ENCODE results near the gene PTHLH. TPM values are rescaled to one million over a fixed set of nuclear protein-coding genes. Genes with fewer than 3 reads are reported as not detected.
A peak's percentile ranks its signal among the peaks of the same experiment; 100 is the strongest.

Gene PTHLH
- total and polyA plus RNA-seq, 2 experiments from 2014 or later, result not detected

DNA sequence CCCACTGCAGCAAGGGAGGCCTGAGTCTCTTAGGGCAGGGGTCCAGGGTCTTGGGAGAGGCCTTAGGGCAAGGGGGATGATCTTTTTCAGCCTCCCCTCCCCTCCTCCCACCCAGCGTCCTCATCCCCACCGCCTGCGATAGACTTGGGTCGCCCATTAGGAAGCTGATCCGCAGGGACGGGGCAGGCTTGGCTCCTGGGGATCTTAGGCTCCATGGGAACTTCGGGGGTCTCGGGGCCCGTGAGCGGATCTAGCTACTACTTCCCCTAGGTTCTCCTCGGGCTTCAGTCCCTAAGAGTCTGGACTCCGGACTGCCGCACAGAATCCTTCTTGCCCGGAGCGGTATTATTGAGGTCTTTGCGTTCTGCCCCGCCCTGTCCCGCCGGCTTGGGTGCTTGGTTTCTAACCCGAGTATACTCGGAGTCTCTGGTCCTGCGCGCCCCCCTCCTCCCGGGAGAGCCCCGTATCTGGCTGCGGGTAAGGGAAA, 2.2 kb upstream of the PTHLH start:
- peaks cover 54% of the 10 kb centered on the region for H3K4me1 ChIP-seq (ENCODE audit: insufficient read depth)
- H3K4me3 ChIP-seq, result peak overlapping the region; percentile 69
- H2AFZ ChIP-seq, result peak overlapping the region; percentile 88
- ATAC-seq (peak; percentile 12), DNase-seq (ENCODE audit: low spot score) (no peak)
- Mint-ChIP-seq H3K36me3 (ENCODE audit: low read depth) (peaks cover 3% of the 10 kb centered on the region; the same call in 1 of the 3 replicates), H3K27ac (no peak overlapping the region), H3K4me3 (peak overlapping the region; percentile 85), H3K27me3 (ENCODE audit: insufficient read depth, low read depth, poor library complexity) (peaks cover 79% of the 10 kb centered on the region), H3K4me1 (peaks cover 43% of the 10 kb centered on the region), H3K9me3 (no peaks in the 10 kb centered on the region)
- no peaks in the 10 kb centered on the region for H3K79me2 ChIP-seq (replicated peaks; ENCODE audit: insufficient read depth)
- peak overlapping the region; percentile 88 for H3K4me2 ChIP-seq
- no peaks in the 10 kb centered on the region for H3K9me2 ChIP-seq (ENCODE audit: insufficient read depth)
- TF ChIP-seq, protein P1, sequence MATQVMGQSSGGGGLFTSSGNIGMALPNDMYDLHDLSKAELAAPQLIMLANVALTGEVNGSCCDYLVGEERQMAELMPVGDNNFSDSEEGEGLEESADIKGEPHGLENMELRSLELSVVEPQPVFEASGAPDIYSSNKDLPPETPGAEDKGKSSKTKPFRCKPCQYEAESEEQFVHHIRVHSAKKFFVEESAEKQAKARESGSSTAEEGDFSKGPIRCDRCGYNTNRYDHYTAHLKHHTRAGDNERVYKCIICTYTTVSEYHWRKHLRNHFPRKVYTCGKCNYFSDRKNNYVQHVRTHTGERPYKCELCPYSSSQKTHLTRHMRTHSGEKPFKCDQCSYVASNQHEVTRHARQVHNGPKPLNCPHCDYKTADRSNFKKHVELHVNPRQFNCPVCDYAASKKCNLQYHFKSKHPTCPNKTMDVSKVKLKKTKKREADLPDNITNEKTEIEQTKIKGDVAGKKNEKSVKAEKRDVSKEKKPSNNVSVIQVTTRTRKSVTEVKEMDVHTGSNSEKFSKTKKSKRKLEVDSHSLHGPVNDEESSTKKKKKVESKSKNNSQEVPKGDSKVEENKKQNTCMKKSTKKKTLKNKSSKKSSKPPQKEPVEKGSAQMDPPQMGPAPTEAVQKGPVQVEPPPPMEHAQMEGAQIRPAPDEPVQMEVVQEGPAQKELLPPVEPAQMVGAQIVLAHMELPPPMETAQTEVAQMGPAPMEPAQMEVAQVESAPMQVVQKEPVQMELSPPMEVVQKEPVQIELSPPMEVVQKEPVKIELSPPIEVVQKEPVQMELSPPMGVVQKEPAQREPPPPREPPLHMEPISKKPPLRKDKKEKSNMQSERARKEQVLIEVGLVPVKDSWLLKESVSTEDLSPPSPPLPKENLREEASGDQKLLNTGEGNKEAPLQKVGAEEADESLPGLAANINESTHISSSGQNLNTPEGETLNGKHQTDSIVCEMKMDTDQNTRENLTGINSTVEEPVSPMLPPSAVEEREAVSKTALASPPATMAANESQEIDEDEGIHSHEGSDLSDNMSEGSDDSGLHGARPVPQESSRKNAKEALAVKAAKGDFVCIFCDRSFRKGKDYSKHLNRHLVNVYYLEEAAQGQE (IDR thresholded peaks at IDR 0.05; ENCODE audit: unreplicated experiment), result no peak
- peak; percentile 67 for TF ChIP-seq EZH2 (IDR thresholded peaks at IDR 0.05; ENCODE audit: low read depth, unreplicated experiment)
- H3K27ac ChIP-seq (ENCODE audit: low read depth), result no peak overlapping the region
- peaks cover 98% of the 10 kb centered on the region for H3K27me3 ChIP-seq (ENCODE audit: insufficient read depth)
- H4K20me1 ChIP-seq (replicated peaks; ENCODE audit: insufficient read depth), result 0 out of 2 replicates have a peak, but pooled peaks cover 5% of the 10 kb centered on the region
- peaks cover 7% of the 10 kb centered on the region for H3F3A ChIP-seq (replicated peaks; ENCODE audit: low read depth)
- H3K36me3 ChIP-seq (ENCODE audit: insufficient read depth), result no peaks in the 10 kb centered on the region

DNA sequence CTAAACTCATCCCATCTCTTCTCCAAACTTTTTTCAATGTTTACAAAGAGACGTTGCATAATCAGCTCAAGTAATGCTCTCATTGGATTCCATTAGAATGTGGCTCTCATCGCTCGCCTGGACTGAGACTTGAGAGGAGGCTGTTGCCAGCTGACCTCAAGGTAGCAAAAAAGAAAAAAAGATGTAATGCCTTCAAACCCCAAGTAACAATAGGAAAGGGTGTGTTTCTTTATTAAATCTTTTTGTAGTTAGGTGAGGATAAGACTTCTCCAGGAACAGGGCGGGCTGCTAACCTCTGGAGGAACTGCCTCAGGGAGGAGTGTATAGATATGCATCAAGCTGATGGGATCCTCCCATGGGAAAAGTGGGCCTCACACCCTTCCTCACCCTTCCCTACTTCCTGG, 956 bp upstream of the PTHLH start:
- H3F3A ChIP-seq (replicated peaks; ENCODE audit: low read depth), result peaks cover 12% of the 10 kb centered on the region
- H3K4me2 ChIP-seq, result peak overlapping the region; percentile 88
- Mint-ChIP-seq H3K36me3 (ENCODE audit: low read depth) (peaks cover 3% of the 10 kb centered on the region; the same call in 1 of the 3 replicates), H3K4me3 (no peak overlapping the region; the same call in 2 of the 3 replicates), H3K27ac (no peak overlapping the region), H3K27me3 (ENCODE audit: insufficient read depth, low read depth, poor library complexity) (peaks cover 92% of the 10 kb centered on the region), H3K4me1 (peaks cover 52% of the 10 kb centered on the region), H3K9me3 (no peaks in the 10 kb centered on the region)
- 0 out of 2 replicates have a peak, but pooled peaks cover 5% of the 10 kb centered on the region for H4K20me1 ChIP-seq (replicated peaks; ENCODE audit: insufficient read depth)
- no peaks in the 10 kb centered on the region for H3K36me3 ChIP-seq (ENCODE audit: insufficient read depth)
- DNase-seq (ENCODE audit: low spot score) (peak; percentile 33), ATAC-seq (no peak)
- H3K79me2 ChIP-seq (replicated peaks; ENCODE audit: insufficient read depth), result no peaks in the 10 kb centered on the region
- peak overlapping the region; percentile 69; the same call in 1 of the 2 replicates for H3K4me3 ChIP-seq
- H3K9me2 ChIP-seq (ENCODE audit: insufficient read depth), result no peaks in the 10 kb centered on the region
- peaks cover 62% of the 10 kb centered on the region for H3K4me1 ChIP-seq (ENCODE audit: insufficient read depth)
- H3K27me3 ChIP-seq (ENCODE audit: insufficient read depth), result peaks cover 98% of the 10 kb centered on the region
- H3K27ac ChIP-seq (ENCODE audit: low read depth), result no peak overlapping the region
- no peak overlapping the region for H2AFZ ChIP-seq
- TF ChIP-seq, protein P2, sequence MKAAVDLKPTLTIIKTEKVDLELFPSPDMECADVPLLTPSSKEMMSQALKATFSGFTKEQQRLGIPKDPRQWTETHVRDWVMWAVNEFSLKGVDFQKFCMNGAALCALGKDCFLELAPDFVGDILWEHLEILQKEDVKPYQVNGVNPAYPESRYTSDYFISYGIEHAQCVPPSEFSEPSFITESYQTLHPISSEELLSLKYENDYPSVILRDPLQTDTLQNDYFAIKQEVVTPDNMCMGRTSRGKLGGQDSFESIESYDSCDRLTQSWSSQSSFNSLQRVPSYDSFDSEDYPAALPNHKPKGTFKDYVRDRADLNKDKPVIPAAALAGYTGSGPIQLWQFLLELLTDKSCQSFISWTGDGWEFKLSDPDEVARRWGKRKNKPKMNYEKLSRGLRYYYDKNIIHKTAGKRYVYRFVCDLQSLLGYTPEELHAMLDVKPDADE (IDR thresholded peaks at IDR 0.05), result no peak
- TF ChIP-seq ZNF114 (CRISPR knock-in tag; IDR thresholded peaks at IDR 0.05), result no peak
- TF ChIP-seq STAT1 (IDR thresholded peaks at IDR 0.05; ENCODE audit: unreplicated experiment), result no peak
- TF ChIP-seq POLR2AphosphoS5 (IDR thresholded peaks at IDR 0.05; ENCODE audit: low read depth), result no peak
- no peak for TF ChIP-seq NANOG (IDR thresholded peaks at IDR 0.05; ENCODE audit: borderline replicate concordance)
- TF ChIP-seq EZH2 (IDR thresholded peaks at IDR 0.05; ENCODE audit: low read depth, unreplicated experiment), result no peak
- no peak for TF ChIP-seq JUNB (IDR thresholded peaks at IDR 0.05; ENCODE audit: unreplicated experiment)
- TF ChIP-seq, protein P3, sequence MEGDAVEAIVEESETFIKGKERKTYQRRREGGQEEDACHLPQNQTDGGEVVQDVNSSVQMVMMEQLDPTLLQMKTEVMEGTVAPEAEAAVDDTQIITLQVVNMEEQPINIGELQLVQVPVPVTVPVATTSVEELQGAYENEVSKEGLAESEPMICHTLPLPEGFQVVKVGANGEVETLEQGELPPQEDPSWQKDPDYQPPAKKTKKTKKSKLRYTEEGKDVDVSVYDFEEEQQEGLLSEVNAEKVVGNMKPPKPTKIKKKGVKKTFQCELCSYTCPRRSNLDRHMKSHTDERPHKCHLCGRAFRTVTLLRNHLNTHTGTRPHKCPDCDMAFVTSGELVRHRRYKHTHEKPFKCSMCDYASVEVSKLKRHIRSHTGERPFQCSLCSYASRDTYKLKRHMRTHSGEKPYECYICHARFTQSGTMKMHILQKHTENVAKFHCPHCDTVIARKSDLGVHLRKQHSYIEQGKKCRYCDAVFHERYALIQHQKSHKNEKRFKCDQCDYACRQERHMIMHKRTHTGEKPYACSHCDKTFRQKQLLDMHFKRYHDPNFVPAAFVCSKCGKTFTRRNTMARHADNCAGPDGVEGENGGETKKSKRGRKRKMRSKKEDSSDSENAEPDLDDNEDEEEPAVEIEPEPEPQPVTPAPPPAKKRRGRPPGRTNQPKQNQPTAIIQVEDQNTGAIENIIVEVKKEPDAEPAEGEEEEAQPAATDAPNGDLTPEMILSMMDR (conservative IDR thresholded peaks at IDR 0.05; ENCODE audit: low read depth in 2 of 2), result no peak
- TF ChIP-seq CREB1 (CRISPR knock-in tag; IDR thresholded peaks at IDR 0.05; ENCODE audit: low read depth), result no peak
- no peak for TF ChIP-seq EZH2phosphoT487 (IDR thresholded peaks at IDR 0.05; ENCODE audit: unreplicated experiment)
- no peak for TF ChIP-seq ZNF331 (CRISPR knock-in tag; IDR thresholded peaks at IDR 0.05; ENCODE audit: low read depth)
- TF ChIP-seq, protein P1 (IDR thresholded peaks at IDR 0.05; ENCODE audit: unreplicated experiment), result no peak

Data from GM23338 (cell line).